ENCODE data around the gene ATG9A.
A peak's percentile ranks its signal among the peaks of the same experiment; 100 is the strongest.

The ATG9A gene

DNA sequence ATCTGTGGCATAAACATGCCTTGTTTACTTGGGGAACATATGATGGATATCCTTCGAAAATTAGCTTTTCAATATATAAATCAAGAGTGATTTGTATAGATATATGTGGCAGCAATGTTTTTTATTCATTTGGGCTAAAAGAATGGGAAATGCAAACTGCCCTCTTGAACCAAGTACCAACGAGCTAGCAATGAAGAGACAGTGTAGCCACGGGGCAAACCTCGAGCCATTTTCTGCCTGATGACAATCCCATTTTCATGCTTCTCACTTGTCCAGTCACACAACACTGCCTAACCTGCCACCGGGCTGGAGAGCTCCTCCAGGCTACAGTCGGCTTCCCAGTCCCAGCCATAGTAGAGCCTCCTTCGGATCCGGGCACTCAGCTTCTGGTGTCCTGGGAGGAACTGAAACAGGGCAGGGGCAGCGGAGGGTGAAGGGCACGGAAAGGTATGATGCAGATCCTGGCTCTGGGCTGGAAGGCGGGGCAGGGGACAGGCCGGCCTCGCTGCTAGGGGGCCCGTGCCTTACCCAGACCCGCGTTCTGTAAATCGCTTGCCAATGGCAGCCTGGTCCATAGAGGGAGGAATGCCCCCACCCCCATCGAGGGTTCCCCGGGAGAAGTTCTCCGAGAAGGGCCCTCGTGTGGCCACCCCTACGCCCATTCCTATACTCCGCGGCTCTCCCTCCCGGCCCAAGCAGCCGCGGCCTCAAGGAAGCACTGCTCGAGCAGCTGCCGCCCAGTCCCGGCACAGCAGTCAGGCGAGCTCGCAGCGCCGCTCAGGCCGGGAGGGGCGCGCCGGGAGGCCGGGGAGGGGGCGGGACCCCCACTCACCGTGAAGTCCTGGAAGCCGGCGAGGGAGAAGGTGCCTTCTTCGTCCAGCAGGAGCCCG, 53.3 kb downstream of the ATG9A start:
- DNase-seq, result peak; percentile 39 to 77 (median 64)

DNA sequence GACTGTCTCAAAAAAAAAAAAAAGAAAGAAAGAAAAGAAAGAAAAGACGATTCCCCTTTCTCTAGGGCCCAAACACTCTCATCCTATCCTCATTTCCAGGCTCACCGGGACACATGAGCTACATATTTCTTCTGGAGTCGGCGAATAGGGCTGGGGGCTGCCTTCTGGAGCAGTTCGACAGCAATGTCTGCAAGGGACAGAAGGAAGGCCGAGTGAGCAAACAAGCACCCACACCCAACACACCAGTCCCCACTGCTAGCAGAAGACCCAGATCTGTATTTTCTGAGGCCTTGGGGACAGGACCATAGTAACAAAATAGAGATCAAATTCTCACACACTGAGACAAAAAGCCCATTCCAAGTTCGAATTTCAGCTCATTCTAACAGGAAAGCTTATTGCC, 54.0 kb downstream of the ATG9A start:
- DNase-seq, result no peak

DNA sequence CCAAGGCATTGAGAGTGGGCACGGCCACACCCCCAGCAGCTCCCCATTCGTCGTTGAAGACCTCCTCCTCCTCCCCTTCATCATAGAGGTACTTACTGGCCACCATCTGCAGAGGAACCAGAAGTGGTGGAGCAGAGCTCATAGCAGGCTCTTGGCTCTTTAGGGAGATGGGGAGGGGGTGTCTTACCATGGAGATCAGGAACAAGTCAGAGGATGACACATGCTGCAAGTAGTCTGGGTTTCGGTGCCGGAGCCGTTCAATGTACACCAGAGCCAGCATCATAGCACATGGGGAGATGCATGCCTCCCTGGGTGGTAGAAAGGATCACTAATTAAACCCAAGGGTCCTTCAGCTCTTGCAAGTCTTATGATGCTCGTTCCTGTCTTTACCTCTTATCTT, 54.6 kb downstream of the ATG9A start:
- no peak for DNase-seq

- no peak for DNase-seq
Observed at GRCh38 chr2:219174146-219174545, 55.3 kb downstream of the ATG9A start.

GRCh38 chr2:219173176-219173575, 56.3 kb downstream of the ATG9A start:
- no peak for DNase-seq

GRCh38 chr2:219172231-219173154, 56.9 kb downstream of the ATG9A start:
- DNase-seq, result no peak

DNA sequence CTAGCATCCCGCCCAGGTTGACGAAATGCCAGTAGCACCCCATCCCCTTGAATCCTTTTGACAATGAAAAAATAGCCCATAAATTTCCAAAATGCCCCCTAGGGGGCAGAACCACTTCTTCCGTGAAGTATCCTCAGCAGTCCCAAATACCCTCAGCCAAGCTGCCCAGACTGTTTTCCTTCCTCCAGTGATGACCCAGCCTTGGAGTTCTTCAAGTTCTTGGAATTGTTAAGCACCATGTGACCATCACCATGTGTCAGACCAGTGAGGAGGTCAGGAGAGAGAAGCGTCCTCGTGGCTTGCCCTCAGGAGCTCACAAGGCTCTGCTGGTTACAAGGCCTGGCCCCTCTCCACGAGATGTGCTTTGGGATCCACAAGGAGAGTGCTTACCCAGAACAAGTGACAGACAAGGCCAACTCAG, 58.2 kb downstream of the ATG9A start:
- DNase-seq, result peak; percentile 61 to 70 (median 64)

GRCh38 chr2:219169930-219170654, 59.3 kb downstream of the ATG9A start, which contains the start of gene SLC23A3:
Gene SLC23A3, minus strand, starts transcription at chr2:219170029. Its CDS starts 45 bp downstream, at chr2:219169984.
- DNase-seq, result no peak
